ENCODE results near the gene RRP36.
A peak's percentile ranks its signal among the peaks of the same experiment; 100 is the strongest.

RRP36 gene

GRCh38 chr6:43001843-43002242, 19.6 kb upstream of the RRP36 start:
- CTCF ChIA-PET: interaction anchor here (1.5 kb wide), 1 partner anchor 11 kb away, joined by 4 read pairs; no protein-coding TSS in a partner anchor
- POLR2A ChIA-PET: no interaction called here
- no peak overlapping the region for H3K4me3 ChIP-seq (ENCODE audit: low read depth, low read length)
- TF ChIP-seq CTCF (IDR thresholded peaks at IDR 0.05; ENCODE audit: insufficient read depth, low read length, missing control alignments): no peak
- DNase-seq (ENCODE audit: low read depth, low spot score): no peak

- ChIA-PET POLR2A (no interaction called here), CTCF (interaction anchor here (1.5 to 2.0 kb wide), 3 partner anchors 7 to 138 kb away, joined by 5 to 8 read pairs (median 5); partner anchors contain the start of gene MEA1)
- no peak overlapping the region for H3K4me3 ChIP-seq (ENCODE audit: low read depth, low read length)
- no peak for DNase-seq (ENCODE audit: low read depth, low spot score)
- no peak for TF ChIP-seq CTCF (IDR thresholded peaks at IDR 0.05; ENCODE audit: insufficient read depth, low read length, missing control alignments)
These were observed 15.6 kb upstream of the RRP36 start for GRCh38 chr6:43005844-43006243.

- DNase-seq (ENCODE audit: low read depth, low spot score): no peak
- CTCF ChIA-PET: interaction anchor here (0.9 to 1.9 kb wide), 3 partner anchors 105 to 138 kb away, joined by 3 to 5 read pairs (median 5); no protein-coding TSS in a partner anchor
- H3K4me3 ChIP-seq (ENCODE audit: low read depth, low read length): no peak overlapping the region
- TF ChIP-seq CTCF (IDR thresholded peaks at IDR 0.05; ENCODE audit: insufficient read depth, low read length, missing control alignments): no peak
- POLR2A ChIA-PET: no interaction called here
These were observed 15.2 kb upstream of the RRP36 start for GRCh38 chr6:43006251-43006650.

GRCh38 chr6:43007126-43007525, 14.3 kb upstream of the RRP36 start:
- H3K4me3 ChIP-seq (ENCODE audit: low read depth, low read length): no peak overlapping the region
- CTCF ChIA-PET: interaction anchor here (0.9 to 1.9 kb wide), 2 partner anchors 106 to 108 kb away, joined by 3 to 5 read pairs; no protein-coding TSS in a partner anchor
- POLR2A ChIA-PET: no interaction called here
- DNase-seq (ENCODE audit: low read depth, low spot score): no peak
- TF ChIP-seq CTCF (IDR thresholded peaks at IDR 0.05; ENCODE audit: insufficient read depth, low read length, missing control alignments): no peak

- POLR2A ChIA-PET: interaction anchor here (1.1 kb wide), 1 partner anchor 15 kb away, joined by 4 read pairs; no protein-coding TSS in a partner anchor
- no peak overlapping the region for H3K4me3 ChIP-seq (ENCODE audit: low read depth, low read length)
- no peak for DNase-seq (ENCODE audit: low read depth, low spot score)
- CTCF ChIA-PET: interaction anchor here (0.6 to 3.0 kb wide), 5 partner anchors 13 to 192 kb away, joined by 3 to 14 read pairs (median 6); no protein-coding TSS in a partner anchor
- TF ChIP-seq CTCF (IDR thresholded peaks at IDR 0.05; ENCODE audit: insufficient read depth, low read length, missing control alignments): peak; percentile 54
These were observed 12.3 kb upstream of the RRP36 start for GRCh38 chr6:43009124-43009523.

- POLR2A ChIA-PET: interaction anchor here (1.2 kb wide), 1 partner anchor 43 kb away, joined by 3 read pairs; the partner anchor contains the start of gene CUL7
- CTCF ChIA-PET: interaction anchor here (1.0 to 1.6 kb wide), 6 partner anchors 10 to 166 kb away, joined by 3 to 6 read pairs (median 3); partner anchors contain the start of genes CUL7 and RRP36
- no peak for DNase-seq (ENCODE audit: low read depth, low spot score)
- H3K4me3 ChIP-seq (ENCODE audit: low read depth, low read length): no peak overlapping the region; the same call in 1 of the 2 replicates
- TF ChIP-seq CTCF (IDR thresholded peaks at IDR 0.05; ENCODE audit: insufficient read depth, low read length, missing control alignments): no peak
These were observed 10.2 kb upstream of the RRP36 start for GRCh38 chr6:43011207-43011606.

Measured in AG04449 (cell line).